Fibroblast of lung (primary cell): ENCODE measurements around the gene C3orf33.
"Not testable (repeated sequence)": the region's sequence is repeated elsewhere in the genome, so short reads cannot be mapped to it uniquely, and the experiment has no call there.

ENCODE experiments used
- EZH2 ChIP-seq: IDR thresholded peaks from 2 replicates; pipeline ENCODE4 v1.5.1; 2012; ENCODE audit warnings: low read length, control low read depth, mild to moderate bottlenecking; ENCODE audit errors: missing control alignments
- TF ChIP-seq, protein P1 (sequence below), 2 donors: IDR thresholded peaks in 1 of 2; conservative IDR thresholded peaks in 1 of 2; 1 replicate in 1 of 2; 2 replicates in 1 of 2; pipeline ENCODE4 v1.5.1; 2011 to 2012; ENCODE audit warnings: low read length in 2 of 2, control low read depth in 1 of 2, inconsistent platforms in 1 of 2, low read depth in 1 of 2, mild to moderate bottlenecking in 1 of 2

GRCh38 chr3:155828490-155829098 lies 22.5 kb upstream of the C3orf33 start:
- TF ChIP-seq, protein P1, sequence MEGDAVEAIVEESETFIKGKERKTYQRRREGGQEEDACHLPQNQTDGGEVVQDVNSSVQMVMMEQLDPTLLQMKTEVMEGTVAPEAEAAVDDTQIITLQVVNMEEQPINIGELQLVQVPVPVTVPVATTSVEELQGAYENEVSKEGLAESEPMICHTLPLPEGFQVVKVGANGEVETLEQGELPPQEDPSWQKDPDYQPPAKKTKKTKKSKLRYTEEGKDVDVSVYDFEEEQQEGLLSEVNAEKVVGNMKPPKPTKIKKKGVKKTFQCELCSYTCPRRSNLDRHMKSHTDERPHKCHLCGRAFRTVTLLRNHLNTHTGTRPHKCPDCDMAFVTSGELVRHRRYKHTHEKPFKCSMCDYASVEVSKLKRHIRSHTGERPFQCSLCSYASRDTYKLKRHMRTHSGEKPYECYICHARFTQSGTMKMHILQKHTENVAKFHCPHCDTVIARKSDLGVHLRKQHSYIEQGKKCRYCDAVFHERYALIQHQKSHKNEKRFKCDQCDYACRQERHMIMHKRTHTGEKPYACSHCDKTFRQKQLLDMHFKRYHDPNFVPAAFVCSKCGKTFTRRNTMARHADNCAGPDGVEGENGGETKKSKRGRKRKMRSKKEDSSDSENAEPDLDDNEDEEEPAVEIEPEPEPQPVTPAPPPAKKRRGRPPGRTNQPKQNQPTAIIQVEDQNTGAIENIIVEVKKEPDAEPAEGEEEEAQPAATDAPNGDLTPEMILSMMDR (conservative IDR thresholded peaks at IDR 0.05 in 1 of 2, IDR thresholded peaks at IDR 0.05 in 1 of 2; ENCODE audit: low read depth in 1 of 2, low read length in 2 of 2), result not testable (repeated sequence)
- not testable (repeated sequence) for TF ChIP-seq EZH2
